ENCODE results near the gene ABLIM2. TPM values are rescaled to one million over a fixed set of nuclear protein-coding genes. Genes with fewer than 3 reads are reported as not detected.

ABLIM2 gene
- polyA plus RNA-seq, 4 donors = 1.1 to 12.7 (median 4.4) TPM

DNA sequence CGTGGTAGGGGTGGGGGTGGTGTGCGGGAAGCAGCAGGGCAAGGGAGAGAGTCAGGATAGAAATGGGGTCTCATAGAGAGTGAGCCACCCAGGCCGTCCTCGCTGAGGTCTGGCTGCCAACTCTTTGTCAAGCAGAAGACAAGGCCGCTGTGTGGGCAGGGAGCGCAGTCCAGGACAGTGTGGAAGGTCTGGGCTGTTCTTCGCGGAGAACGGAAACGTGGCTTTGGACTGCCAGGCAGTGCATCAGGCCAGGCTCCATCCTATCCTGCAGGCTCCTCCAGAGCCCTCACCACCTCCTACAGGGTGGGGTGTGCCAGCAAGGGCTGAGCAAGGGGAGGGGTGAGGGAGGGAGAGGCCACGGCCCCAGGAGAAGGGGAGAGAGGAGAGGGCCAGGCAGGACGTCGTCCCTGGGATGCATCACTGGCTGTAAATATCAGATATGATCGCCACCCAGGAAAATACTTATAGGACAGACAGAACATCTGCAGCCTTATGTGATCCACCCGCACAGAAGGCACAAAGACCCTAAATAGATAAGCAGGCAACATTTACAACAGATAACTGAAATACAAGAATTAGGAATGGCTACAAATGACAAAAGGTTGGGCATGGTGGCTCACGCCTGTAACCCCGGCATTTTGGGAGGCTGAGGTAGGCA lies 85.3 kb downstream of the ABLIM2 start:
- FAIRE-seq = no peak

GRCh38 chr4:8072235-8072968 lies 86.2 kb downstream of the ABLIM2 start:
- no peaks in the 10 kb centered on the region for H3K36me3 ChIP-seq (ENCODE audit: control insufficient read depth in 3 of 3, insufficient read depth in 2 of 3, low read depth in 1 of 3, low read length in 3 of 3)
- FAIRE-seq (no peak), DNase-seq (no peak)
- H3K27me3 ChIP-seq (ENCODE audit: control insufficient read depth in 3 of 3, insufficient read depth in 3 of 3, low read length in 3 of 3) = peaks cover 0 to 22% (median 6%) of the 10 kb centered on the region in 3 donors
- no peak overlapping the region for H3K4me3 ChIP-seq (ENCODE audit: low read depth in 1 of 3, low read length in 3 of 3)
- WGBS, 3 donors = 78 to 85% (median 84%) methylated on average over 20 of the region's 20 CpGs
- H3K27ac ChIP-seq (ENCODE audit: low read depth in 1 of 3, low read length in 2 of 3) = no peak overlapping the region
- no peaks in the 10 kb centered on the region for H3K4me1 ChIP-seq (ENCODE audit: control insufficient read depth in 3 of 3, insufficient read depth in 2 of 3, low read depth in 1 of 3, low read length in 2 of 3)
- H3K9me3 ChIP-seq (ENCODE audit: control insufficient read depth in 2 of 2, insufficient read depth in 1 of 2, low read depth in 1 of 2, low read length in 1 of 2) = no peaks in the 10 kb centered on the region

More for the DNA sequence above, 85.3 kb downstream of the ABLIM2 start:
- Histone ChIP-seq H3K27me3 (ENCODE audit: control insufficient read depth in 3 of 3, insufficient read depth in 3 of 3, low read length in 3 of 3) (peaks cover 0 to 22% (median 6%) of the 10 kb centered on the region in 3 donors), H3K9me3 (ENCODE audit: control insufficient read depth in 2 of 2, insufficient read depth in 1 of 2, low read depth in 1 of 2, low read length in 1 of 2) (no peaks in the 10 kb centered on the region), H3K4me3 (ENCODE audit: low read depth in 1 of 3, low read length in 3 of 3) (no peak overlapping the region), H3K27ac (ENCODE audit: low read depth in 1 of 3, low read length in 2 of 3) (no peak overlapping the region), H3K36me3 (ENCODE audit: control insufficient read depth in 3 of 3, insufficient read depth in 2 of 3, low read depth in 1 of 3, low read length in 3 of 3) (no peaks in the 10 kb centered on the region), H3K4me1 (ENCODE audit: control insufficient read depth in 3 of 3, insufficient read depth in 2 of 3, low read depth in 1 of 3, low read length in 2 of 3) (no peaks in the 10 kb centered on the region)
- DNase-seq = no peak
- 81 to 82% (median 81%) methylated on average over 16 to 17 of the region's 17 CpGs for WGBS, 3 donors

DNA sequence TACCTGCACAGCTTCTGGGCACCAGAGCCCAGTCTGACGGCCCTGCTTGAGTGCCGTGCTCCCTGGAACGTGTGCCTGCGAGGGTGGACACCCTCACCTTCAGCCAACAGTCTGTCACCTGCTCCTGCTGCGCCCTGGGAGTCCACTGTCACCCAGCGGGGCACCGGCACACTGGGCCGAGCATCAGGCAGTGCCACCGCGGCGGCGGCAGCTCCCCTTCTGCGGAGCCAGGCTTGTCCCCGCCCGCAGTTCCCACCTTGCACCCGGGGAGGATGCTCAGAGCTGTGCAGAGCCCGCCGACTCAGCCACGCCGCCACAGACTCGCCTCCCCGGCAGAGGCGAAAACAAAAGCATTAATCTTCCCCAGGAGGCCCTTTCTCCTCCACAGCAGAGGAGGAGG lies 86.8 kb downstream of the ABLIM2 start:
- H3K27ac ChIP-seq (ENCODE audit: low read depth in 1 of 3, low read length in 2 of 3) = no peak overlapping the region
- no peak overlapping the region for H3K4me3 ChIP-seq (ENCODE audit: low read depth in 1 of 3, low read length in 3 of 3)
- no peak for FAIRE-seq
- no peaks in the 10 kb centered on the region for H3K36me3 ChIP-seq (ENCODE audit: control insufficient read depth in 3 of 3, insufficient read depth in 2 of 3, low read depth in 1 of 3, low read length in 3 of 3)
- no peaks in the 10 kb centered on the region for H3K4me1 ChIP-seq (ENCODE audit: control insufficient read depth in 3 of 3, insufficient read depth in 2 of 3, low read depth in 1 of 3, low read length in 2 of 3)
- peaks cover 0 to 22% (median 6%) of the 10 kb centered on the region in 3 donors for H3K27me3 ChIP-seq (ENCODE audit: control insufficient read depth in 3 of 3, insufficient read depth in 3 of 3, low read length in 3 of 3)
- H3K9me3 ChIP-seq (ENCODE audit: control insufficient read depth in 2 of 2, insufficient read depth in 1 of 2, low read depth in 1 of 2, low read length in 1 of 2) = no peaks in the 10 kb centered on the region
- WGBS, 3 donors = 40 to 74% (median 66%) methylated on average over 20 to 23 of the region's 23 CpGs
- DNase-seq = no peak

DNA sequence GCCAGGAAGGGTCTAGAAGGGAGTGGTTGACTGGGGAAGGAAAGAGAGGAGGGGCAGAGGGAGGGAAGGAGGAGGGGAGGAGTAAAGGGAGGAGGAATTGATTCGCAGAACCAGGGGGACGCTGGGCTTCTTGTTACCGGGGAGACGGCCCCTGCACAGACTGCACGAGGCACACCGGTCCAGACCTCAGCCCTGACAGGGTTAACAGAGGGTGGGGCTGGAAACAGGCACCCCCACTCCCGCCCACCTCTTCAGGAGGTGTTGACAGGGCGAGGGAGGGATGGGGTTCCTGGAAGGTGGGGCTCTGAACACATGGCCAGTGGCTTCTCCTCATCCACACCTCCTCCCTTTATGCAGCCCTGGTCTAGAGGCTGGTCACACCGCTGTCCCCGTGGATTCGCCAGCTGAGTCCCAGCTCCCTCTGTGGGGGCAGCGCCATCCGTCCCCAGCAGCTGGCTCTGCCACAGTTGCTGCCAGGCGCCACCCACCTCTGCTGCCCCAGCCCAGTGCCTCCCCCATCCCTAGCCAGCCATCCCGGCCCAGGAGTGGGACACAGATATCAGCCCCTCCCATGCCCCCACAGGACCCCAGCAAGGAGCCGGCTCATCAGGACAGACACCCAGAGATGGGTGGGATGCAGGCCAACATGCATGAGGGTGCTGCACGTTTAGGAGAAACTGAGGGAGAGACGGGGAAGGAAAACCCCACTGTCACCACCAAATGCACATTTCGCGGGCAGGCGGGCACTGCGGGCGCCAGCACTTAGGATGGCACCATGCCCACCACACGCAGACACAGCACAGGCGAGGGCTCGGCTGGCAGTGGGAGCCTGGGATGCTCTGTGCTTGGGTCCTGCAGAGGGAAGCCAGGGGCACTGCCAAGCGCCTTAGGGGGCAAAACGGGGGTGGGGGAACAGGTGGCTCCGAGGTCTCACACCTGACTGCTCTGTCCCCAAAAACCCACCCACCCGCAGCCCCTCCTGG lies 87.6 kb downstream of the ABLIM2 start:
- FAIRE-seq = no peak

GRCh38 chr4:8069102-8069752 lies 89.4 kb downstream of the ABLIM2 start:
- Histone ChIP-seq H3K9me3 (ENCODE audit: control insufficient read depth in 2 of 2, insufficient read depth in 1 of 2, low read depth in 1 of 2, low read length in 1 of 2) (peaks cover 0 to 8% of the 10 kb centered on the region in 2 donors), H3K27ac (ENCODE audit: low read depth in 1 of 3, low read length in 2 of 3) (no peak overlapping the region), H3K4me1 (ENCODE audit: control insufficient read depth in 3 of 3, insufficient read depth in 2 of 3, low read depth in 1 of 3, low read length in 2 of 3) (no peaks in the 10 kb centered on the region), H3K36me3 (ENCODE audit: control insufficient read depth in 3 of 3, insufficient read depth in 2 of 3, low read depth in 1 of 3, low read length in 3 of 3) (no peaks in the 10 kb centered on the region), H3K27me3 (ENCODE audit: control insufficient read depth in 3 of 3, insufficient read depth in 3 of 3, low read length in 3 of 3) (peaks cover 0 to 22% (median 6%) of the 10 kb centered on the region in 3 donors), H3K4me3 (ENCODE audit: low read depth in 1 of 3, low read length in 3 of 3) (no peak overlapping the region)
- DNase-seq (no peak), FAIRE-seq (no peak)
- 88 to 92% (median 89%) methylated on average over 27 of the region's 27 CpGs for WGBS, 3 donors

More for the DNA sequence above, 87.6 kb downstream of the ABLIM2 start:
- H3K4me1 ChIP-seq (ENCODE audit: control insufficient read depth in 3 of 3, insufficient read depth in 2 of 3, low read depth in 1 of 3, low read length in 2 of 3) = no peaks in the 10 kb centered on the region
- H3K4me3 ChIP-seq (ENCODE audit: low read depth in 1 of 3, low read length in 3 of 3) = no peak overlapping the region
- 53 to 68% (median 68%) methylated on average over 28 to 30 of the region's 30 CpGs for whole genome bisulfite sequencing, 3 donors
- peaks cover 0 to 22% (median 6%) of the 10 kb centered on the region in 3 donors for H3K27me3 ChIP-seq (ENCODE audit: control insufficient read depth in 3 of 3, insufficient read depth in 3 of 3, low read length in 3 of 3)
- no peaks in the 10 kb centered on the region for H3K9me3 ChIP-seq (ENCODE audit: control insufficient read depth in 2 of 2, insufficient read depth in 1 of 2, low read depth in 1 of 2, low read length in 1 of 2)
- no peaks in the 10 kb centered on the region for H3K36me3 ChIP-seq (ENCODE audit: control insufficient read depth in 3 of 3, insufficient read depth in 2 of 3, low read depth in 1 of 3, low read length in 3 of 3)
- no peak overlapping the region for H3K27ac ChIP-seq (ENCODE audit: low read depth in 1 of 3, low read length in 2 of 3)
- DNase-seq = no peak

GRCh38 chr4:8067945-8068896 lies 90.4 kb downstream of the ABLIM2 start:
- no peaks in the 10 kb centered on the region for H3K4me1 ChIP-seq (ENCODE audit: control insufficient read depth in 3 of 3, insufficient read depth in 2 of 3, low read depth in 1 of 3, low read length in 2 of 3)
- H3K36me3 ChIP-seq (ENCODE audit: control insufficient read depth in 3 of 3, insufficient read depth in 2 of 3, low read depth in 1 of 3, low read length in 3 of 3) = no peaks in the 10 kb centered on the region
- peaks cover 0 to 22% (median 6%) of the 10 kb centered on the region in 3 donors for H3K27me3 ChIP-seq (ENCODE audit: control insufficient read depth in 3 of 3, insufficient read depth in 3 of 3, low read length in 3 of 3)
- no peak for DNase-seq
- peaks cover 0 to 18% of the 10 kb centered on the region in 2 donors for H3K9me3 ChIP-seq (ENCODE audit: control insufficient read depth in 2 of 2, insufficient read depth in 1 of 2, low read depth in 1 of 2, low read length in 1 of 2)
- no peak overlapping the region for H3K4me3 ChIP-seq (ENCODE audit: low read depth in 1 of 3, low read length in 3 of 3)
- H3K27ac ChIP-seq (ENCODE audit: low read depth in 1 of 3, low read length in 2 of 3) = no peak overlapping the region
- WGBS, 3 donors = 78 to 80% (median 79%) methylated on average over 28 of the region's 28 CpGs
- no peak for FAIRE-seq

DNA sequence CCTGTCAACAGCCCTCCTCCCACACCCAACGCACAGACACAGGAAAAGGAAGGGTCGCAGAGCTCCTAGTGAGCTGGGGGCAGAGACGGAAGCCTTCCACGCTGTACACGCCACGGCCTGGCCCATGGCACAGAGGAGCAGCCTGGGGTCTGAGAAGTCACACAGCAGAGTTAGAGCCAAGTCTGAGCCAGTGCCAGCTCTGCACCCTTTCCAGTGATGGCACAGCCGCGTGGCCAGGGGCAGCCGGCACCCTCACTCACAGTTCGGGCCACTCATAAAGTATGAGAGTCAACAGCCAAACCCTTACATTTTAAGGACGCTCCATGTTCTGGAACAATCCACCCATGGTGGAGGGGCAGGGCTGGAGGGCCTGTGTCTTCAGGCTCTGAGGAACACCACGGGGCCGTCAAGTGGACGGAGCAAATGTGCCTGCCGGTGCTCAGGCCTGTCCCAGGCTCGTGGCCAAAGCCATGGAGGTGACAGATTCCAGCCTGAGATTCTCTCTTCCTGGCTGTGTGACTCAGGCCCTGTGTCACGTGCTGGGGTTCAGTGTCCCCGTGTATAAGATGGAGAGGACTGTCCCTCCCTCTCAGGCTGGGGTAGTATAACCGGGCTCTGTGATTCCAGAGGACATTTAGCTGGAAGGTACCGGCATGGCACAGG lies 91.2 kb downstream of the ABLIM2 start:
- 88 to 92% (median 88%) methylated on average over 20 of the region's 20 CpGs for WGBS, 3 donors
- H3K9me3 ChIP-seq (ENCODE audit: control insufficient read depth in 2 of 2, insufficient read depth in 1 of 2, low read depth in 1 of 2, low read length in 1 of 2) = peaks cover 0 to 20% of the 10 kb centered on the region in 2 donors
- H3K4me1 ChIP-seq (ENCODE audit: control insufficient read depth in 3 of 3, insufficient read depth in 2 of 3, low read depth in 1 of 3, low read length in 2 of 3) = no peaks in the 10 kb centered on the region
- DNase-seq (no peak), FAIRE-seq (no peak)
- H3K36me3 ChIP-seq (ENCODE audit: control insufficient read depth in 3 of 3, insufficient read depth in 2 of 3, low read depth in 1 of 3, low read length in 3 of 3) = no peaks in the 10 kb centered on the region
- H3K27ac ChIP-seq (ENCODE audit: low read depth in 1 of 3, low read length in 2 of 3) = no peak overlapping the region
- no peak overlapping the region for H3K4me3 ChIP-seq (ENCODE audit: low read depth in 1 of 3, low read length in 3 of 3)
- H3K27me3 ChIP-seq (ENCODE audit: control insufficient read depth in 3 of 3, insufficient read depth in 3 of 3, low read length in 3 of 3) = peaks cover 0 to 19% (median 5%) of the 10 kb centered on the region in 3 donors

Measured in small intestine (tissue), 7 donors.